PC-3 (cell line): ENCODE data around the gene RARRES2.

ENCODE experiments used
- EZH2phosphoT487 ChIP-seq: fragments of 300-600 bp; sonication (generic); IDR thresholded peaks from 2 replicates; pipeline ENCODE4 v1.6.1; 2018; ENCODE audit warnings: mild to moderate bottlenecking, antibody characterized with exemption, low read length, borderline replicate concordance
- TF ChIP-seq, protein P1 (sequence below): fragments of 300-600 bp; sonication (generic); conservative IDR thresholded peaks from 2 replicates; pipeline ENCODE4 v1.5.1; 2017; ENCODE audit warnings: antibody characterized with exemption, low read depth, mild to moderate bottlenecking, low read length

DNA sequence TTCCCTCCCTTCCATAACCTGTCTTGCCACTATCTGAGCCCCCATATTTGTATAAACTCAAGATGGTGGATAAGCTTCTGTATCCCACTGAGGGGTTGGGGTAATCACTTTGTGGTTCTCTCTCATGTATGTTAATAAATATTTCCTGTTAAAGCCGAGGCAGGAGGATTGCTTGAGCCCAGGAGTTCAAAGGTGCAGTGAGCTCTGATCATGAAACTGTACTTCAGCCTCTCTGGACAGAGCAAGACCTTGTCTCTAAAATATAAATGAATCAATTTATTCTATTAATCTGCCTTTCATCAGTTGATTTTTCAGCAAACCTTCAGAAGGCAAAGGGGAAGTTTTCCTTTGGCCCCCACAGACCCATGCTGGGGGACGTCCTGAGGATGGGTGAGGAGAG is 1.8 kb upstream of the RARRES2 start:
- TF ChIP-seq, protein P1, sequence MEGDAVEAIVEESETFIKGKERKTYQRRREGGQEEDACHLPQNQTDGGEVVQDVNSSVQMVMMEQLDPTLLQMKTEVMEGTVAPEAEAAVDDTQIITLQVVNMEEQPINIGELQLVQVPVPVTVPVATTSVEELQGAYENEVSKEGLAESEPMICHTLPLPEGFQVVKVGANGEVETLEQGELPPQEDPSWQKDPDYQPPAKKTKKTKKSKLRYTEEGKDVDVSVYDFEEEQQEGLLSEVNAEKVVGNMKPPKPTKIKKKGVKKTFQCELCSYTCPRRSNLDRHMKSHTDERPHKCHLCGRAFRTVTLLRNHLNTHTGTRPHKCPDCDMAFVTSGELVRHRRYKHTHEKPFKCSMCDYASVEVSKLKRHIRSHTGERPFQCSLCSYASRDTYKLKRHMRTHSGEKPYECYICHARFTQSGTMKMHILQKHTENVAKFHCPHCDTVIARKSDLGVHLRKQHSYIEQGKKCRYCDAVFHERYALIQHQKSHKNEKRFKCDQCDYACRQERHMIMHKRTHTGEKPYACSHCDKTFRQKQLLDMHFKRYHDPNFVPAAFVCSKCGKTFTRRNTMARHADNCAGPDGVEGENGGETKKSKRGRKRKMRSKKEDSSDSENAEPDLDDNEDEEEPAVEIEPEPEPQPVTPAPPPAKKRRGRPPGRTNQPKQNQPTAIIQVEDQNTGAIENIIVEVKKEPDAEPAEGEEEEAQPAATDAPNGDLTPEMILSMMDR, result no peak
- TF ChIP-seq EZH2phosphoT487, result no peak
